Tibial artery (tissue), 4 donors: Measurements from ENCODE around the gene TENM3.

ENCODE experiments used
- DNase-seq, 2 donors: peaks; one replicate each; pipeline ENCODE4 v3.0.0-alpha.2; 2019
- H3K27ac ChIP-seq, 2 donors: fragments of 200-600 bp; sonication (generic) in 1 of 2; 1 replicate in 1 of 2; 2 replicates in 1 of 2; pipeline ENCODE4 v1.5.1; 2018 to 2019; ENCODE audit warnings: mild to moderate bottlenecking in 1 of 2
- H3K27me3 ChIP-seq, 2 donors: fragments of 200-600 bp; sonication (generic) in 1 of 2; one replicate each; pipeline versions ENCODE4 v1.5.1 to v1.6.0; 2016 to 2019
- H3K36me3 ChIP-seq, 3 donors: fragments of 200-600 bp; sonication (generic) in 2 of 3; one replicate each; pipeline ENCODE4 v1.5.1; 2016 to 2019; ENCODE audit warnings: mild to moderate bottlenecking in 2 of 3
- H3K4me1 ChIP-seq, 4 donors: fragments of 200-600 bp; sonication (generic) in 2 of 4; 1 replicate in 3 of 4; 2 replicates in 1 of 4; pipeline ENCODE4 v1.5.1; 2016 to 2019
- H3K4me3 ChIP-seq, 2 donors: fragments of 200-600 bp; sonication (generic) in 1 of 2; 1 replicate in 1 of 2; 2 replicates in 1 of 2; pipeline ENCODE4 v1.5.1; 2018 to 2019; ENCODE audit warnings: mild to moderate bottlenecking in 2 of 2
- H3K9me3 ChIP-seq, 3 donors: fragments of 200-600 bp; sonication (generic) in 1 of 3; one replicate each; pipeline ENCODE4 v1.5.1; 2016 to 2019
- intact Hi-C: fragments of 100-400 bp; cut with DNase I; formaldehyde crosslinking; loops from one replicate; pipeline ENCODE4 v1.15.0; 2023; ENCODE audit warnings: low total_unique reads
- TF ChIP-seq, protein P1 (sequence below), 2 experiments: fragments of 200-600 bp in 1 of 2; fragments of 450-650 bp in 1 of 2; IDR thresholded peaks; one replicate each; pipeline ENCODE4 v1.5.1; 2017 to 2019; ENCODE audit warnings: antibody characterized with exemption in 2 of 2, mild to moderate bottlenecking in 1 of 2, moderate library complexity in 1 of 2

Gene TENM3

DNA sequence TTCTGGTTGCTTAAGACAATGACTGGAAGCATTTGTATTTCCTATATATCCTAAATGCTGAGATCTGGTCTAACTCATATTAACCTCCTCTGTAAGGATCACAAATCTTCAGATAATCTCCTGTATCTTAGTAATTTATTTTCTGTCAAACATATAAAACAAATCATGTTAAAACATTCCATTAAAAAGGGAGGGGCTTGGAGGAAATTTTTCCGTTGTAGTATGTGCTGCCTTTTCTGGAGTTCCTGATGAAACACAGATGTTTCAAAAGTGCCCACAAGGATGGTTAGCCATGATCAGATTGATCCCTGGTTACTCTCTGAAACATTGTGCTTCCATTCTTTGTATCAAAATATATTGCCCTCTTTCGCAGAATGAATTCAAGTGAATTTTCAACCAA lies 182.1 kb downstream of the TENM3 start:
- no peaks in the 10 kb centered on the region for H3K4me1 ChIP-seq
- no peaks in the 10 kb centered on the region for H3K27me3 ChIP-seq
- H3K9me3 ChIP-seq, result no peaks in the 10 kb centered on the region
- H3K36me3 ChIP-seq, result no peaks in the 10 kb centered on the region
- intact Hi-C loops, result no loop called here
- DNase-seq, result no peak
- TF ChIP-seq, protein P1, sequence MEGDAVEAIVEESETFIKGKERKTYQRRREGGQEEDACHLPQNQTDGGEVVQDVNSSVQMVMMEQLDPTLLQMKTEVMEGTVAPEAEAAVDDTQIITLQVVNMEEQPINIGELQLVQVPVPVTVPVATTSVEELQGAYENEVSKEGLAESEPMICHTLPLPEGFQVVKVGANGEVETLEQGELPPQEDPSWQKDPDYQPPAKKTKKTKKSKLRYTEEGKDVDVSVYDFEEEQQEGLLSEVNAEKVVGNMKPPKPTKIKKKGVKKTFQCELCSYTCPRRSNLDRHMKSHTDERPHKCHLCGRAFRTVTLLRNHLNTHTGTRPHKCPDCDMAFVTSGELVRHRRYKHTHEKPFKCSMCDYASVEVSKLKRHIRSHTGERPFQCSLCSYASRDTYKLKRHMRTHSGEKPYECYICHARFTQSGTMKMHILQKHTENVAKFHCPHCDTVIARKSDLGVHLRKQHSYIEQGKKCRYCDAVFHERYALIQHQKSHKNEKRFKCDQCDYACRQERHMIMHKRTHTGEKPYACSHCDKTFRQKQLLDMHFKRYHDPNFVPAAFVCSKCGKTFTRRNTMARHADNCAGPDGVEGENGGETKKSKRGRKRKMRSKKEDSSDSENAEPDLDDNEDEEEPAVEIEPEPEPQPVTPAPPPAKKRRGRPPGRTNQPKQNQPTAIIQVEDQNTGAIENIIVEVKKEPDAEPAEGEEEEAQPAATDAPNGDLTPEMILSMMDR (IDR thresholded peaks at IDR 0.05), result no peak
- no peak overlapping the region for H3K4me3 ChIP-seq
- no peak overlapping the region for H3K27ac ChIP-seq

DNA sequence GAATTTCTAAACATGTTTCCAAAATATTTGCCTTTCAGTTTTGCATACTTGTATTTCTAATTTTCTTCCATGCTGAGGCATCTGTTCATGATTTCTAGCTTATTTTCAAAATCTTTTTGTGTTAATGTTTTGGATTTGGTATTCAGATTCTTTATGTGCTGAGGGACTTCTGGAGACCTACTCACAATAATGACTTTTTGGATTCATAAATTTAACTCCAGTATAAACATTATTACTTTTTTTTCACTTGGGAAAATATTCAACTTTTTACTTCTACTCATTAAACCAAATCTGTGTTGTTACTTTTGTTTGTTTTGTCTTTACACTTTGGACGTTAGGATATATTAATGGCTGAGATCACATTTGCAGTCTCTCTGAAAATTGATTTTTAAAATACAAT lies 183.7 kb downstream of the TENM3 start:
- DNase-seq, result no peak

DNA sequence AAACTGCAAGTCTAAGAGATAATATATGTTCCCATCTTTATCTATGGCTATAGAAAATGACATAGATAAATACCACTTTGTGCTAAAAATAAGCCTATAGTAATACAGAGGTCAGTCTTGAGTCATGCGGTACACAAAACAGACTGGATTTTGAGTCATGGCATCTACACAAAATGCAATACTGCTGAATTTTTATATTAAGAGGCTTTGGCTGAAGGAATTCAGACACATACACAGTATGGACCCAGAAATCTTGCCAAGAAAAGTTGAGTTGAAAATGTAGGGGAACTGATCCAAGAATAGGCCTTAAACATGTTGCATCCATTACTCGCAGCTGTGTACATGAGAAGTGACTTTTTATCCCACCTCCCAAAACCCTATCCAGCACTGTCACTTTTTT lies 184.4 kb downstream of the TENM3 start:
- Histone ChIP-seq H3K9me3 (no peaks in the 10 kb centered on the region), H3K27ac (no peak overlapping the region), H3K4me3 (no peak overlapping the region), H3K4me1 (no peaks in the 10 kb centered on the region), H3K36me3 (no peaks in the 10 kb centered on the region), H3K27me3 (peaks cover 0 to 4% of the 10 kb centered on the region in 2 donors)
- TF ChIP-seq, protein P1 (IDR thresholded peaks at IDR 0.05), result no peak
- intact Hi-C loops, result no loop called here
- DNase-seq, result no peak

More for the DNA sequence above, 183.7 kb downstream of the TENM3 start:
- TF ChIP-seq, protein P1 (IDR thresholded peaks at IDR 0.05), result no peak
- Histone ChIP-seq H3K27me3 (peaks cover 0 to 4% of the 10 kb centered on the region in 2 donors), H3K9me3 (no peaks in the 10 kb centered on the region), H3K4me3 (no peak overlapping the region), H3K4me1 (no peaks in the 10 kb centered on the region), H3K36me3 (no peaks in the 10 kb centered on the region), H3K27ac (no peak overlapping the region)
- intact Hi-C loops, result no loop called here

DNA sequence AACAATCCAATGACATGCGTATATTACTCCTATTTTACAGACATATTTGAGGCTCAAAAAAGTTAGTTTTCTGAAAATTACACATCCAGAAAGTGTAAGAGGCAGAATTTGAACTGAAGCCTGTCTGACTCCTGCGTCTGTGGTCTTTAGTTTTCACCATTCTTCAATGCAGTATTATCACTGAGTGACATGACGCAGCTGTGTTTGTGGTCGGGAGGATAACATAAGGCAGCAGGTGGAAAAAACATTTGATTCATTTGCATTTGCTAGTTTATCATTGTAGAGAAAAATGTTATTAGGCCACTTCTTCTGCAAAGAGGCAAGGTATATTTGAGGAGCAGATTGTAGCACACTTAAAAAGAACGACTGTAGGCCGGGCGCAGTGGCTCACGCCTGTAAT lies 186.7 kb downstream of the TENM3 start:
- Histone ChIP-seq H3K36me3 (no peaks in the 10 kb centered on the region), H3K4me1 (no peaks in the 10 kb centered on the region), H3K27me3 (peaks cover 0 to 4% of the 10 kb centered on the region in 2 donors), H3K4me3 (no peak overlapping the region), H3K27ac (no peak overlapping the region), H3K9me3 (no peaks in the 10 kb centered on the region)
- TF ChIP-seq, protein P1 (IDR thresholded peaks at IDR 0.05), result no peak
- DNase-seq, result no peak
- intact Hi-C loops, result no loop called here

DNA sequence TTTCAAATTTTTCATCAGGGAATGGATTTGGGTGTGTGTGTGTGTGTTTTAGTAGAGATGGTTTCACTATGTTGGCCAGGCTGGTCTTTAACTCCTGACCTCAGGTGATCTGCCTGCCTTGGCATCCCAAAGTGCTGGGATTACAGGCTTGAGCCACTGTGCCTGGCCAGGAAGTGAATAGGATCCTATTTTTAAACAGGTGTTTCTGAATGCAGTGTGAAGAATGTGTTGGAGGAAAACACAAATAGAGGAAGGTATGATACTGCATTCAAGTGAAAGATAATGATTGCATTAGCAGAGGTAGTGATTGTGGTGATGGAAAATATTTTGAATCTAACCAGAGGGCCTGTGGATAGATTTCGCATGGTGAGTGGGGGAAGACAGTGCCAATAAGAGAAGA lies 189.6 kb downstream of the TENM3 start:
- Histone ChIP-seq H3K27me3 (peaks cover 0 to 4% of the 10 kb centered on the region in 2 donors), H3K9me3 (no peaks in the 10 kb centered on the region), H3K36me3 (no peaks in the 10 kb centered on the region), H3K27ac (no peak overlapping the region), H3K4me1 (no peaks in the 10 kb centered on the region), H3K4me3 (no peak overlapping the region)
- DNase-seq, result no peak
- intact Hi-C loops, result no loop called here
- TF ChIP-seq, protein P1 (IDR thresholded peaks at IDR 0.05), result no peak

DNA sequence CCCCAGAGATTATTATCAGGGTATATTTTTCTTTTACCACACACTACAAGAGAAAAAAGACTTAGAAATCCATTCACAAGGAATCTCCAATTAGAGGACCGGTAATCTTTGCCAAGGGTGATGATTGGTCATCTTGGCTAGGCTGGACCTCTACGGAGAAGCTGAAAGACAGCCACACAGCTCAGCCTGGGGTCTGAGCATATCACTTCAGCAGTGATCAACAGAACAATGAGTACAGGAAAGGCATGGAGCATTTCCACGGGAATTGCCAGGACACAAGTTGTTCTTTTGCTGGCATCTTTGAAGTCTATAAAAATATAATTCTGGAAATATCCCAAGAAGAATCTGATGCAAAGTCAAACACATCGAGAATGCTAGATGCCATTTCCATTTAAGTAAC lies 191.5 kb downstream of the TENM3 start:
- DNase-seq, result no peak
- Histone ChIP-seq H3K36me3 (no peaks in the 10 kb centered on the region), H3K27ac (no peak overlapping the region), H3K4me1 (no peaks in the 10 kb centered on the region), H3K4me3 (no peak overlapping the region), H3K9me3 (no peaks in the 10 kb centered on the region), H3K27me3 (peaks cover 0 to 4% of the 10 kb centered on the region in 2 donors)
- TF ChIP-seq, protein P1 (IDR thresholded peaks at IDR 0.05), result no peak
- intact Hi-C loops, result no loop called here
